HepG2 (cell line): ENCODE results near the gene CASKIN2. TPM values are rescaled to one million over a fixed set of nuclear protein-coding genes. Genes with fewer than 3 reads are reported as not detected.

Experiments used
- ARNTL ChIP-seq: sonication (generic); formaldehyde crosslinking; IDR thresholded peaks from 2 replicates; pipeline ENCODE4 v1.4.0; 2020; ENCODE audit warnings: mild to moderate bottlenecking, missing genetic modification reagents
- CC2D1A ChIP-seq: sonication (generic); formaldehyde crosslinking; IDR thresholded peaks from 2 replicates; pipeline ENCODE4 v1.8.1; 2023; ENCODE audit warnings: mild to moderate bottlenecking, missing genetic modification reagents
- HNRNPUL1 ChIP-seq: fragments of 200-400 bp; formaldehyde crosslinking; IDR thresholded peaks from 2 replicates; pipeline ENCODE4 v1.6.1; 2017; ENCODE audit warnings: low read depth, mild to moderate bottlenecking, low read length, moderate library complexity
- MATR3 ChIP-seq: sonication (generic); formaldehyde crosslinking; IDR thresholded peaks from 2 replicates; pipeline ENCODE4 v1.4.0; 2020; ENCODE audit warnings: missing genetic modification reagents
- PAXIP1 ChIP-seq: sonication (generic); formaldehyde crosslinking; conservative IDR thresholded peaks from 2 replicates; pipeline ENCODE4 v1.4.0; 2020; ENCODE audit warnings: mild to moderate bottlenecking, missing genetic modification reagents, moderate library complexity
- POLR2G ChIP-seq: fragments of 200-400 bp; formaldehyde crosslinking; IDR thresholded peaks from 2 replicates; pipeline ENCODE4 v1.6.1; 2018; ENCODE audit warnings: mild to moderate bottlenecking, low read depth, low read length, moderate library complexity
- PREB ChIP-seq: sonication (generic); formaldehyde crosslinking; IDR thresholded peaks from 2 replicates; pipeline ENCODE4 v1.4.0; 2020; ENCODE audit warnings: missing genetic modification reagents
- PRPF4 ChIP-seq: fragments of 200-400 bp; formaldehyde crosslinking; IDR thresholded peaks from 2 replicates; pipeline ENCODE4 v1.6.1; 2016; ENCODE audit warnings: low read length, low read depth; ENCODE audit not compliant: poor library complexity, severe bottlenecking
- RFX3 ChIP-seq: IDR thresholded peaks from 2 replicates; pipeline ENCODE4 v1.6.1; 2016; ENCODE audit warnings: missing biosample characterization, missing genetic modification reagents
- RNF2 ChIP-seq: fragments of 450-650 bp; conservative IDR thresholded peaks from 2 replicates; pipeline ENCODE4 v1.6.1; 2016; ENCODE audit warnings: low read depth
- SKI ChIP-seq: fragments of 450-650 bp; IDR thresholded peaks from one replicate; pipeline ENCODE4 v1.6.1; 2018; ENCODE audit warnings: mild to moderate bottlenecking; ENCODE audit not compliant: partially characterized antibody
- SMAD9 ChIP-seq: sonication (generic); formaldehyde crosslinking; IDR thresholded peaks from 2 replicates; pipeline ENCODE4 v1.5.1; 2020; ENCODE audit warnings: mild to moderate bottlenecking, missing genetic modification reagents
- TRIM24 ChIP-seq: sonication (generic); formaldehyde crosslinking; IDR thresholded peaks from 2 replicates; pipeline ENCODE4 v1.8.0; 2022; ENCODE audit warnings: mild to moderate bottlenecking, missing genetic modification reagents
- ZFAT ChIP-seq: sonication (generic); formaldehyde crosslinking; conservative IDR thresholded peaks from 2 replicates; pipeline ENCODE4 v1.8.1; 2023; ENCODE audit warnings: missing genetic modification reagents, inconsistent platforms
- ZNF30 ChIP-seq: sonication (generic); formaldehyde crosslinking; IDR thresholded peaks from 2 replicates; pipeline ENCODE4 v1.5.0; 2020; ENCODE audit warnings: mild to moderate bottlenecking, missing genetic modification reagents
- ZNF557 ChIP-seq: sonication (generic); formaldehyde crosslinking; IDR thresholded peaks from 2 replicates; pipeline ENCODE4 v1.4.0; 2020; ENCODE audit warnings: missing genetic modification reagents
- ZNF598 ChIP-seq: sonication (generic); formaldehyde crosslinking; IDR thresholded peaks from 2 replicates; pipeline ENCODE4 v1.5.1; 2020; ENCODE audit warnings: mild to moderate bottlenecking, missing genetic modification reagents, borderline replicate concordance
- ZSCAN22 ChIP-seq: sonication (generic); formaldehyde crosslinking; IDR thresholded peaks from 2 replicates; pipeline ENCODE4 v1.4.0; 2020; ENCODE audit warnings: mild to moderate bottlenecking, missing genetic modification reagents
- polyA plus RNA-seq, 8 experiments: library from polyadenylated mRNA; depleted of rRNA in 3 of 8; stranded (reverse) in 7 of 8; unstranded in 1 of 8; fragments of >200 nt; fragmentation: Illumina TruSeq in 4 of 8; extraction: Trizol in 4 of 8; gene quantifications; 2 replicates each; pipeline versions ENCODE4 v1.2.1 to v1.2.3, GENCODE V29; 2011 to 2016; ENCODE audit warnings: low read depth in 4 of 8, missing spikeins in 1 of 8, mixed read lengths in 1 of 8; ENCODE audit not compliant: insufficient read depth in 1 of 8
- total RNA-seq, 5 experiments: library from RNA; depleted of rRNA; stranded (reverse); fragments of >200 nt; fragmentation: Illumina TruSeq; extraction: Trizol; gene quantifications; 2 replicates each; pipeline ENCODE4 v1.2.3, GENCODE V29; 2016; ENCODE audit warnings: low read depth in 1 of 5
- TF ChIP-seq, protein P1 (sequence below): IDR thresholded peaks from 2 replicates; pipeline ENCODE4 v1.6.1; 2016
- TF ChIP-seq, protein P2 (sequence below): sonication (generic); formaldehyde crosslinking; IDR thresholded peaks from 2 replicates; pipeline ENCODE4 v1.4.0; 2020; ENCODE audit warnings: mild to moderate bottlenecking, missing genetic modification reagents
- TF ChIP-seq, protein P3 (sequence below): sonication (generic); formaldehyde crosslinking; IDR thresholded peaks from 2 replicates; pipeline ENCODE4 v1.9.0; 2021; ENCODE audit warnings: missing genetic modification reagents, borderline replicate concordance
- TF ChIP-seq, protein P4 (sequence below): sonication (generic); formaldehyde crosslinking; IDR thresholded peaks from 2 replicates; pipeline ENCODE4 v1.4.0; 2020; ENCODE audit warnings: missing genetic modification reagents, mild to moderate bottlenecking, borderline replicate concordance
- TF ChIP-seq, protein P5 (sequence below): IDR thresholded peaks from 2 replicates; pipeline ENCODE4 v1.6.1; 2016; ENCODE audit warnings: low read depth

The CASKIN2 gene
- total and polyA plus RNA-seq, 2 of the 13 experiments (the other 11 are each of a cell fraction or from before 2014, with no cell fraction given) = 5.2 to 7.8 TPM

GRCh38 chr17:75516255-75516618 is 900 bp upstream of the CASKIN2 start, which contains the start of gene TSEN54 (continued):
- TF ChIP-seq PAXIP1 (CRISPR knock-in tag) (no peak; the same call in 1 of the 2 replicates), ARNTL (CRISPR knock-in tag) (no peak), SMAD9 (CRISPR knock-in tag) (no peak), TRIM24 (CRISPR knock-in tag) (no peak), PREB (CRISPR knock-in tag) (no peak), PRPF4 (no peak), ZFAT (no peak), HNRNPUL1 (no peak), POLR2G (no peak), SKI (no peak), ZNF30 (CRISPR knock-in tag) (no peak), CC2D1A (CRISPR knock-in tag) (no peak), ZSCAN22 (CRISPR knock-in tag) (no peak), MATR3 (CRISPR knock-in tag) (no peak), ZNF598 (CRISPR knock-in tag) (no peak), RNF2 (no peak), RFX3 (CRISPR knock-in tag) (no peak), ZNF557 (CRISPR knock-in tag) (no peak)
- TF ChIP-seq, protein P1, sequence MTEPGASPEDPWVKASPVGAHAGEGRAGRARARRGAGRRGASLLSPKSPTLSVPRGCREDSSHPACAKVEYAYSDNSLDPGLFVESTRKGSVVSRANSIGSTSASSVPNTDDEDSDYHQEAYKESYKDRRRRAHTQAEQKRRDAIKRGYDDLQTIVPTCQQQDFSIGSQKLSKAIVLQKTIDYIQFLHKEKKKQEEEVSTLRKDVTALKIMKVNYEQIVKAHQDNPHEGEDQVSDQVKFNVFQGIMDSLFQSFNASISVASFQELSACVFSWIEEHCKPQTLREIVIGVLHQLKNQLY (CRISPR knock-in tag) = no peak
- TF ChIP-seq, protein P2, sequence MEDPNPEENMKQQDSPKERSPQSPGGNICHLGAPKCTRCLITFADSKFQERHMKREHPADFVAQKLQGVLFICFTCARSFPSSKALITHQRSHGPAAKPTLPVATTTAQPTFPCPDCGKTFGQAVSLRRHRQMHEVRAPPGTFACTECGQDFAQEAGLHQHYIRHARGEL (CRISPR knock-in tag) = no peak
- TF ChIP-seq, protein P3, sequence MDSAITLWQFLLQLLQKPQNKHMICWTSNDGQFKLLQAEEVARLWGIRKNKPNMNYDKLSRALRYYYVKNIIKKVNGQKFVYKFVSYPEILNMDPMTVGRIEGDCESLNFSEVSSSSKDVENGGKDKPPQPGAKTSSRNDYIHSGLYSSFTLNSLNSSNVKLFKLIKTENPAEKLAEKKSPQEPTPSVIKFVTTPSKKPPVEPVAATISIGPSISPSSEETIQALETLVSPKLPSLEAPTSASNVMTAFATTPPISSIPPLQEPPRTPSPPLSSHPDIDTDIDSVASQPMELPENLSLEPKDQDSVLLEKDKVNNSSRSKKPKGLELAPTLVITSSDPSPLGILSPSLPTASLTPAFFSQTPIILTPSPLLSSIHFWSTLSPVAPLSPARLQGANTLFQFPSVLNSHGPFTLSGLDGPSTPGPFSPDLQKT (CRISPR knock-in tag) = 0 out of 2 replicates have a peak, but pooled peaks have one; percentile 15
- TF ChIP-seq, protein P4, sequence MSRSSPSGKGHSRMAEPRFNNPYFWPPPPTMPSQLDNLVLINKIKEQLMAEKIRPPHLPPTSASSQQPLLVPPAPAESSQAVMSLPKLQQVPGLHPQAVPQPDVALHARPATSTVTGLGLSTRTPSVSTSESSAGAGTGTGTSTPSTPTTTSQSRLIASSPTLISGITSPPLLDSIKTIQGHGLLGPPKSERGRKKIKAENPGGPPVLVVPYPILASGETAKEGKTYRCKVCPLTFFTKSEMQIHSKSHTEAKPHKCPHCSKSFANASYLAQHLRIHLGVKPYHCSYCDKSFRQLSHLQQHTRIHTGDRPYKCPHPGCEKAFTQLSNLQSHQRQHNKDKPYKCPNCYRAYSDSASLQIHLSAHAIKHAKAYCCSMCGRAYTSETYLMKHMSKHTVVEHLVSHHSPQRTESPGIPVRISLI (CRISPR knock-in tag) = no peak
- TF ChIP-seq, protein P5, sequence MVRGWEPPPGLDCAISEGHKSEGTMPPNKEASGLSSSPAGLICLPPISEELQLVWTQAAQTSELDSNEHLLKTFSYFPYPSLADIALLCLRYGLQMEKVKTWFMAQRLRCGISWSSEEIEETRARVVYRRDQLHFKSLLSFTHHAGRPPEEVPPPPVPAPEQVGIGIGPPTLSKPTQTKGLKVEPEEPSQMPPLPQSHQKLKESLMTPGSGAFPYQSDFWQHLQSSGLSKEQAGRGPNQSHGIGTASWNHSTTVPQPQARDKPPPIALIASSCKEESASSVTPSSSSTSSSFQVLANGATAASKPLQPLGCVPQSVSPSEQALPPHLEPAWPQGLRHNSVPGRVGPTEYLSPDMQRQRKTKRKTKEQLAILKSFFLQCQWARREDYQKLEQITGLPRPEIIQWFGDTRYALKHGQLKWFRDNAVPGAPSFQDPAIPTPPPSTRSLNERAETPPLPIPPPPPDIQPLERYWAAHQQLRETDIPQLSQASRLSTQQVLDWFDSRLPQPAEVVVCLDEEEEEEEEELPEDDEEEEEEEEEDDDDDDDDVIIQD (CRISPR knock-in tag) = no peak
